T-cell (primary cell): ENCODE measurements around the gene EIF3B. TPM values are rescaled to one million over a fixed set of nuclear protein-coding genes. Genes with fewer than 3 reads are reported as not detected.
"Not testable (repeated sequence)": the region's sequence is repeated elsewhere in the genome, so short reads cannot be mapped to it uniquely, and the experiment has no call there.

Source experiments
- ATAC-seq, 4 experiments: fragments of 200-7000 bp in 3 of 4; fragments of 150-1000 bp in 1 of 4; cut with Tn5 transposase; replicated peaks in 1 of 4; 1 replicate in 3 of 4; 2 replicates in 1 of 4; pipeline ENCODE4 v1.10.0; 2021; ENCODE audit warnings: moderate library complexity in 3 of 4, mild to moderate bottlenecking in 2 of 4, moderate number of reproducible peaks in 1 of 4
- CTCF ChIA-PET, 2 donors: fragments of 300-600 bp; sonication (Branson Sonifier 250); formaldehyde crosslinking; loops; one replicate each; lab custom pipeline; 2022; ENCODE audit warnings: antibody characterized with exemption in 2 of 2; lab: Charles Lee
- POLR2A ChIA-PET, 2 donors: fragments of 300-600 bp; sonication (Branson Sonifier 250); formaldehyde crosslinking; loops; one replicate each; lab custom pipeline; 2022; ENCODE audit warnings: antibody characterized with exemption in 2 of 2; lab: Charles Lee
- DNase-seq, 35 experiments: peaks; one replicate each; pipeline versions ENCODE4 v3.0.0 to v3.0.0-alpha.2; 2013 to 2023
- H3K27ac ChIP-seq: one replicate; pipeline ENCODE4 v1.5.1; 2013; ENCODE audit warnings: low read length
- H3K27me3 ChIP-seq, 2 experiments: replicated peaks in 1 of 2; 1 replicate in 1 of 2; 2 replicates in 1 of 2; pipeline versions ENCODE4 v1.6.1 to v1.7.0; 2013; ENCODE audit warnings: low read length in 1 of 2, mixed read lengths in 1 of 2; ENCODE audit not compliant: control insufficient read depth in 2 of 2, insufficient read depth in 2 of 2; ENCODE audit errors: extremely low read depth in 1 of 2
- H3K36me3 ChIP-seq, 2 donors: 1 replicate in 1 of 2; 2 replicates in 1 of 2; pipeline versions ENCODE4 v1.6.1 to v1.7.0; 2013; ENCODE audit warnings: low read length in 1 of 2; ENCODE audit not compliant: control insufficient read depth in 2 of 2, insufficient read depth in 1 of 2; ENCODE audit errors: extremely low read depth in 1 of 2
- H3K4me1 ChIP-seq, 2 experiments: 1 replicate in 1 of 2; 2 replicates in 1 of 2; pipeline versions ENCODE4 v1.6.1 to v1.7.0; 2013; ENCODE audit warnings: low read length in 2 of 2, mixed read lengths in 1 of 2; ENCODE audit not compliant: insufficient read depth in 2 of 2, control insufficient read depth in 1 of 2; ENCODE audit errors: extremely low read depth in 1 of 2
- H3K4me3 ChIP-seq, 2 donors: 1 replicate in 1 of 2; 2 replicates in 1 of 2; pipeline versions ENCODE4 v1.5.1 to v1.7.0; 2013; ENCODE audit warnings: mild to moderate bottlenecking in 2 of 2, low read length in 1 of 2, moderate library complexity in 1 of 2; ENCODE audit not compliant: control insufficient read depth in 1 of 2; ENCODE audit errors: extremely low read depth in 1 of 2
- H3K9me3 ChIP-seq: 2 replicates; pipeline ENCODE4 v1.7.0; 2013
- H3K27ac Mint-ChIP-seq, 2 donors: one replicate each; pipeline ENCODE4 v1.8.0; 2020 to 2021; ENCODE audit warnings: mild to moderate bottlenecking in 2 of 2, mixed read lengths in 2 of 2
- H3K27me3 Mint-ChIP-seq, 2 donors: one replicate each; pipeline ENCODE4 v1.8.0; 2021 to 2022; ENCODE audit warnings: mixed read lengths in 2 of 2
- H3K36me3 Mint-ChIP-seq: one replicate; pipeline ENCODE4 v1.8.0; 2021; ENCODE audit warnings: mixed read lengths
- H3K4me1 Mint-ChIP-seq, 3 donors: one replicate each; pipeline ENCODE4 v1.8.0; 2020 to 2022; ENCODE audit warnings: mixed read lengths in 3 of 3, mild to moderate bottlenecking in 1 of 3
- H3K4me3 Mint-ChIP-seq, 3 donors: one replicate each; pipeline ENCODE4 v1.8.0; 2020 to 2022; ENCODE audit warnings: mild to moderate bottlenecking in 3 of 3, mixed read lengths in 3 of 3, moderate library complexity in 3 of 3
- H3K9me3 Mint-ChIP-seq, 3 donors: one replicate each; pipeline ENCODE4 v1.8.0; 2020 to 2022; ENCODE audit warnings: mixed read lengths in 3 of 3
- WGBS: methylation state at CpG from one replicate; pipeline ENCODE4 v1.1.5; 2013; ENCODE audit warnings: missing lambda C conversion rate; ENCODE audit not compliant: insufficient coverage; 5-methylcytosine and 5-hydroxymethylcytosine counted together
- total RNA-seq, 35 experiments: library from RNA in 6 of 35; stranded (reverse) in 6 of 35; fragments of 120-200 nt in 1 of 35; gene quantifications; one replicate each; pipeline versions ENCODE4 v1.2.1 to v1.2.4 and lab custom pipeline; 2013 to 2026

The EIF3B gene
- total RNA-seq, 5 donors from 2014 or later (not counting 1 experiment from before 2014, with no cell fraction given), result 150 to 169 (median 165) TPM

GRCh38 chr7:2381227-2381626 is 26.6 kb downstream of the EIF3B start:
- no peak overlapping the region for H3K4me3 ChIP-seq
- ATAC-seq, result no peak
- peaks cover 23 to 51% of the 10 kb centered on the region in 2 donors for H3K36me3 ChIP-seq
- Mint-ChIP-seq H3K9me3 (no peaks in the 10 kb centered on the region), H3K4me1 (peaks cover 0 to 16% (median 5%) of the 10 kb centered on the region in 3 donors), H3K27ac (no peak overlapping the region), H3K27me3 (no peaks in the 10 kb centered on the region), H3K4me3 (no peak overlapping the region), H3K36me3 (peaks cover 47% of the 10 kb centered on the region)
- no peak for DNase-seq
- no peaks in the 10 kb centered on the region for H3K4me1 ChIP-seq
- H3K27ac ChIP-seq, result no peak overlapping the region
- 73% methylated on average over 2 of the region's 5 CpGs for WGBS
- ChIA-PET CTCF (no interaction called here), POLR2A (no interaction called here)
- no peaks in the 10 kb centered on the region for H3K9me3 ChIP-seq
- H3K27me3 ChIP-seq, result no peaks in the 10 kb centered on the region

- H3K27ac ChIP-seq, result no peak overlapping the region
- peaks cover 0 to 13% (median 3%) of the 10 kb centered on the region in 3 donors for H3K4me1 Mint-ChIP-seq
- no peak overlapping the region for H3K27ac Mint-ChIP-seq
- peaks cover 20 to 43% of the 10 kb centered on the region in 2 donors for H3K36me3 ChIP-seq
- H3K27me3 ChIP-seq, result no peaks in the 10 kb centered on the region
- H3K4me3 ChIP-seq, result no peak overlapping the region
- no peaks in the 10 kb centered on the region for H3K27me3 Mint-ChIP-seq
- H3K4me1 ChIP-seq, result peaks cover 0 to under 1% of the 10 kb centered on the region in 2 experiments
- WGBS, result 95% methylated on average over 16 of the region's 21 CpGs
- POLR2A ChIA-PET, result interaction anchor here in 1 of 2 donors (0.6 kb wide), 1 partner anchor 71 kb away, joined by 4 read pairs; no protein-coding TSS in a partner anchor
- ATAC-seq (no peak), DNase-seq (no peak)
- no peak overlapping the region for H3K4me3 Mint-ChIP-seq
- CTCF ChIA-PET, result no interaction called here
- peaks cover 41% of the 10 kb centered on the region for H3K36me3 Mint-ChIP-seq
- H3K9me3 ChIP-seq, result no peaks in the 10 kb centered on the region
- H3K9me3 Mint-ChIP-seq, result no peaks in the 10 kb centered on the region
These were observed 27.4 kb downstream of the EIF3B start for GRCh38 chr7:2381881-2382509.

GRCh38 chr7:2383543-2384274 is 29.1 kb downstream of the EIF3B start:
- Histone ChIP-seq H3K9me3 (no peaks in the 10 kb centered on the region), H3K27me3 (no peaks in the 10 kb centered on the region), H3K4me3 (no peak overlapping the region), H3K27ac (no peak overlapping the region), H3K4me1 (peaks cover 0 to 8% of the 10 kb centered on the region in 2 experiments), H3K36me3 (peaks cover 18 to 31% of the 10 kb centered on the region in 2 donors)
- Mint-ChIP-seq H3K27ac (no peak overlapping the region), H3K27me3 (no peaks in the 10 kb centered on the region), H3K4me1 (no peaks in the 10 kb centered on the region), H3K36me3 (peaks cover 30% of the 10 kb centered on the region), H3K4me3 (no peak overlapping the region), H3K9me3 (no peaks in the 10 kb centered on the region)
- CTCF ChIA-PET, result no interaction called here
- DNase-seq (no peak), ATAC-seq (no peak)
- POLR2A ChIA-PET, result no interaction called here
- 95% methylated on average over 27 of the region's 29 CpGs for WGBS

GRCh38 chr7:2384354-2385243 is 30.0 kb downstream of the EIF3B start:
- 77% methylated on average over 15 of the region's 19 CpGs for WGBS
- H3K4me1 ChIP-seq, result peaks cover 0 to 8% of the 10 kb centered on the region in 2 experiments
- Mint-ChIP-seq H3K4me3 (no peak overlapping the region), H3K27me3 (no peaks in the 10 kb centered on the region), H3K27ac (no peak overlapping the region), H3K36me3 (peaks cover 21% of the 10 kb centered on the region), H3K9me3 (no peaks in the 10 kb centered on the region), H3K4me1 (no peaks in the 10 kb centered on the region)
- ATAC-seq (peak in 1 of 4 experiments; percentile 27), DNase-seq (peak in 1 of 35 experiments; percentile 28)
- no peak overlapping the region for H3K4me3 ChIP-seq
- H3K9me3 ChIP-seq, result no peaks in the 10 kb centered on the region
- POLR2A ChIA-PET, result no interaction called here
- H3K27ac ChIP-seq, result no peak overlapping the region
- peaks cover 12 to 22% of the 10 kb centered on the region in 2 donors for H3K36me3 ChIP-seq
- no peaks in the 10 kb centered on the region for H3K27me3 ChIP-seq
- CTCF ChIA-PET, result no interaction called here

- H3K27ac Mint-ChIP-seq, H3K27me3 Mint-ChIP-seq, POLR2A ChIA-PET, ATAC-seq, H3K9me3 Mint-ChIP-seq, H3K9me3 ChIP-seq, H3K4me1 ChIP-seq, H3K4me1 Mint-ChIP-seq, CTCF ChIA-PET, H3K4me3 ChIP-seq, H3K36me3 ChIP-seq, H3K27ac ChIP-seq, H3K4me3 Mint-ChIP-seq, H3K27me3 ChIP-seq, DNase-seq, H3K36me3 Mint-ChIP-seq: not testable (repeated sequence)
- 91% methylated on average over 4 of the region's 9 CpGs for WGBS
These were observed 31.5 kb downstream of the EIF3B start for GRCh38 chr7:2386122-2386521.

- H3K36me3 Mint-ChIP-seq, result no peaks in the 10 kb centered on the region
- no peaks in the 10 kb centered on the region for H3K27me3 Mint-ChIP-seq
- DNase-seq, result no peak
- Histone ChIP-seq H3K4me1 (peaks cover 0 to 8% of the 10 kb centered on the region in 2 experiments), H3K27ac (no peak overlapping the region), H3K4me3 (no peak overlapping the region), H3K36me3 (peaks cover 0 to 2% of the 10 kb centered on the region in 2 donors), H3K9me3 (no peaks in the 10 kb centered on the region), H3K27me3 (no peaks in the 10 kb centered on the region)
- ChIA-PET POLR2A (no interaction called here), CTCF (no interaction called here)
- ATAC-seq, result no peak
- no peak overlapping the region for H3K27ac Mint-ChIP-seq
- no peaks in the 10 kb centered on the region for H3K9me3 Mint-ChIP-seq
- no peak overlapping the region for H3K4me3 Mint-ChIP-seq
- 95% methylated on average over 16 of the region's 17 CpGs for WGBS
- no peaks in the 10 kb centered on the region for H3K4me1 Mint-ChIP-seq
These were observed 32.5 kb downstream of the EIF3B start for GRCh38 chr7:2386964-2387669.
